ENCODE results near the gene COL23A1.

- TF ChIP-seq ZNF501 (tag by site-specific recombination; IDR thresholded peaks at IDR 0.05) (no peak), ZNF837 (tag by site-specific recombination; IDR thresholded peaks at IDR 0.05) (no peak)
- TF ChIP-seq, protein P1, sequence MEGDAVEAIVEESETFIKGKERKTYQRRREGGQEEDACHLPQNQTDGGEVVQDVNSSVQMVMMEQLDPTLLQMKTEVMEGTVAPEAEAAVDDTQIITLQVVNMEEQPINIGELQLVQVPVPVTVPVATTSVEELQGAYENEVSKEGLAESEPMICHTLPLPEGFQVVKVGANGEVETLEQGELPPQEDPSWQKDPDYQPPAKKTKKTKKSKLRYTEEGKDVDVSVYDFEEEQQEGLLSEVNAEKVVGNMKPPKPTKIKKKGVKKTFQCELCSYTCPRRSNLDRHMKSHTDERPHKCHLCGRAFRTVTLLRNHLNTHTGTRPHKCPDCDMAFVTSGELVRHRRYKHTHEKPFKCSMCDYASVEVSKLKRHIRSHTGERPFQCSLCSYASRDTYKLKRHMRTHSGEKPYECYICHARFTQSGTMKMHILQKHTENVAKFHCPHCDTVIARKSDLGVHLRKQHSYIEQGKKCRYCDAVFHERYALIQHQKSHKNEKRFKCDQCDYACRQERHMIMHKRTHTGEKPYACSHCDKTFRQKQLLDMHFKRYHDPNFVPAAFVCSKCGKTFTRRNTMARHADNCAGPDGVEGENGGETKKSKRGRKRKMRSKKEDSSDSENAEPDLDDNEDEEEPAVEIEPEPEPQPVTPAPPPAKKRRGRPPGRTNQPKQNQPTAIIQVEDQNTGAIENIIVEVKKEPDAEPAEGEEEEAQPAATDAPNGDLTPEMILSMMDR (tag by site-specific recombination; IDR thresholded peaks at IDR 0.05) = no peak
These were observed 29.3 kb downstream of the COL23A1 start for GRCh38 chr5:178560911-178561310.

Data from HEK293 (cell line).